Measurements from ENCODE around the gene TRIOBP.
"Not testable (repeated sequence)": the region's sequence is repeated elsewhere in the genome, so short reads cannot be mapped to it uniquely, and the experiment has no call there.

Gene TRIOBP

DNA sequence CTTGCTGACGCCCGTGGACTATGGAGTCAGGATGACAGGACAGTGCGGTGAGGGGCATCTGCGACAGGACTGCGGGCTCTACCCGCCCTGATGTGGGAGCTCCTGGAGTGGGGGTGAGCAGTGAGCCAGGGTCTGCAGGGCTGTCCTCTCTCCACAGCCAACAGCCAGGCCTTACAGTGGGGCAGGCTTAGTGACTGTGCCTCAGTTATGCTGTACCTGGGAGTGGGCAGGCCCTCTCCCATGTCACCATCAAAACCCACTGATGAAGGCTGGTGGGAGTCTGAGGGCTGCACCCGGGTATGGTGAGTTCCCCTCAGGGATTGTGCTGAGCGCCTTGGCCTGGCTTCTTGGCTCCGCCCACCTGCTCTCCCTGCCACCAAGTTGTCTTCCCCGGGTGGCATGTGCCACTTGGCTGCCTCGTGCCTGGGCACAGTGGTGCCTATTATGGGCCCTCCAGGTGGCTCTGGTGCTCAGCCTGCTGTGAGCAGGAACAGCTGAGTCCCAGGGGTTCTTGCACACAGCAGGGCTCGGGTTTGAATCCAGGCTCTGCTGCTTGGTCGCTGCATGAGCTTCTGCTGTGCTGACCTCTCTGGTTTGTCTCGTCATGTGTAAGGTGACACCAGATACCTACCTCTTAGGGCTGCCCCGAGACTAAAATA, 4.1 kb upstream of the TRIOBP start:
- no peak for DNase-seq (ENCODE audit: low spot score)

DNA sequence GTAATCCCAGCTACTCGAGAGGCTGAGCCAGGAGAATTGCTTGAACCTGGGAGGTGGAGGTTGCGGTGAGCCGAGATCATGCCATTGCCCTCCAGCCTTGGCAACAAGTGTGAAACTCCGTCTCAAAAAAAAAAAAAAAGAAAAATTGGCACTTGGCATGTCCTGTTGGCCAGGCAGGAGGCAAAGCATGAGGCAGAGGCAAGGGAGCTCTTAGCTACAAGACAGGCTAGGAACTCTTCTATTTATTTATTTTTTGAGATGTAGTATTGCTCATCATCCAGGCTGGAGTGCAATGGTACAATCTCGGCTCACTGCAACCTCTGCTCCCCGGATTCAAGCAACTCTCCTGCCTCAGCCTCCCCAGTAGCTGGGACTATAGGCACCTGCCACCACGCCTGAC, 2.7 kb upstream of the TRIOBP start:
- not testable (repeated sequence) for DNase-seq (ENCODE audit: low spot score)

GRCh38 chr22:37696260-37696656, 590 bp upstream of the TRIOBP start:
- not testable (repeated sequence) for DNase-seq (ENCODE audit: low spot score)

DNA sequence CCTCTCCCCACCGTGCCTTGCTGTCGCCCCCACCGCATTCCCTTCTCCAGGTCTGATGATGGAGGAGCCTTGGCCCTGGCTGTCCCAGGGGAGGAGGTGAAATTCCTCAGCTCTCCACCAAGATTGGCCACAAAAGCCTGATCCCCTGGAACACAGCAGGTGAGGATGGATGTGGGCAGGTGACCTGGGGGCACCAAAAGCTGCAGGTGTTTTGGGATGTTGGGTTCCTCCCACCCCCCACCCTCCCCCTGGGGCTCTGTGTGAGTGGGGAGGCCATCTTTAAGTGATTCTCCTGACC, 639 bp downstream of the TRIOBP start:
- DNase-seq (ENCODE audit: low spot score) = no peak

DNA sequence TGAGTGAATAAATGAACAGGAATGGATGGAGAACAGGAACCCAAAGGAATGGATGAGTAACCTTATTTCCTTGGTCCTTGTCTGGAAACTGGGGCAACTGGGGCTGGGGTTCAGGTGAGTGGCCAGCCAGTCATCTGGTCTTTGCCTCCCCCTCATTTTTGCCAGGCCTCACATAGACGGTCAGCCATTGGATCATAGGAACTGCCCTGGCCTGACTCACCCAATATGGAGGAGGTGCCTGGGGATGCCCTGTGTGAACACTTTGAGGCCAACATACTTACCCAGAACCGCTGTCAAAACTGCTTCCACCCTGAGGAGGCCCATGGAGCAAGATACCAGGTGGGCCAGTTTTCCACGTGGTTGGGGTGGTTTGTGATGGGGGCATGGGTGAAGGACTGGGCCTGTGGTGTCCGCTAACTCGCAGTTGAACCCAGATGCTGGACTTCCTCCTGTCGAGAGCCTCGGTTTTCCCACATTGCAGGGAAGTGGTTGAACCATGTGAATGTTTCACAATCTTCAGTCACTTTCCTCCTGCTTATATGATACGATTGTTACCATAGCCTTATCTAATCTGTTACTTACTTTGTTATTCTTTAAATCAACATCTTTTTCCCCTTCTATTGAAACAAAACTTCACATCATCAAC, 4.4 kb downstream of the TRIOBP start:
- DNase-seq (ENCODE audit: low spot score) = no peak

DNA sequence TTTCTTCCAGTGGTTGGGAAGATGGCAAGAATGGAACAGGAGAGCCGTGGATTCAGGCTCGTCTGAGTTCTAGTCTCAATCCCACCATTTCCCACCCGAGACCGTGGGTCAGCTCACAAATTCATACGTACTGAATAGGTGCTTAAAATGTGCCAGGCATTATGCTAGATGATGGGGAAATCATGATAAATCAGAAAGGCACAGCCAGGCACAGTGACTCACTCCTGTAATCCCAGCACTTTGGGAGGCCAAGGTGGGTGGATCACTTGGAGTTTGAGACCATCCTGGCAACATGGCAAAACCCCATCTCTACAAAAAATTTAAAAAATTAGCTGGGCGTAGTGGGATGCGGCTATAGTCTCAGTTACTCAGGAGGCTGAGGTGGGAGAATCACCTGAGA, 7.1 kb downstream of the TRIOBP start:
- no peak for DNase-seq (ENCODE audit: low spot score)

DNA sequence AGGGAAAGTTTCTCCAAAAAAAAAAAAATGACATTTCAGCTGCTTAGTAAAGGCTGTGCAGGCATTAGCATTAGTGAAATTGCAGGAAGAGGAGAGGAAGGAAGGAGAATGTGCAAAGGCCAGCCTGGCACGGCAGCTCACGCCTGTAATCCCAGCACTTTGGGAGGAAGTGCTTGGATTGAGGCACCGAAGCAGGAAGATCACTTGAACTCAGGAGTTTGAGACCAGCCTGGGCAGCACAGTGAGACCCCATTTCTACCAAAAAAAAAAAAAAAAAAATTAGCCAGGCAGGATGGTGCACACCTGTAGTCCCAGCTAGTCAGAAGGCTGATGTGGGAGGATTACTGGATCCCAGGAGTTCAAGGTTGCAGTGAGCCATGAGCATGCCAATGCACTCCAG, 7.8 kb downstream of the TRIOBP start:
- no peak for DNase-seq (ENCODE audit: low spot score)

GRCh38 chr22:37705205-37705604, 8.4 kb downstream of the TRIOBP start:
- no peak for DNase-seq (ENCODE audit: low spot score)

GRCh38 chr22:37708580-37709444, 12.0 kb downstream of the TRIOBP start:
- no peak for DNase-seq (ENCODE audit: low spot score)

DNA sequence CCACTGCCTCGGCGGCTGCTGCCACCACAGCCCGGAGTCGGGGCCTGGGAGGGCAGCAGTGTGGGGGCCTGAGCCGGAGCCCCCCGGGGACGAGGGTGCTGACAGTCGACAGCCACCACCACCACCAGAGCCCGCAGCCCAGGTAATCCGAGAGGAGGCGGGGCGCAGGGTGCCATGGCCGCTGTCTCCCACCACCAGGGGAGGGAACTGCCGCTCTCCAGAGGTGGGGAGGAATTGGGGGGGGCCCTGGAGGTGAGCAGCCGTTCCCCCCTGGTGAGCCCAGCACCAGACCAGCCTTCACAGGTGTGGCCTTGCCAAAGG, 12.6 kb downstream of the TRIOBP start:
- no peak for DNase-seq (ENCODE audit: low spot score)

DNA sequence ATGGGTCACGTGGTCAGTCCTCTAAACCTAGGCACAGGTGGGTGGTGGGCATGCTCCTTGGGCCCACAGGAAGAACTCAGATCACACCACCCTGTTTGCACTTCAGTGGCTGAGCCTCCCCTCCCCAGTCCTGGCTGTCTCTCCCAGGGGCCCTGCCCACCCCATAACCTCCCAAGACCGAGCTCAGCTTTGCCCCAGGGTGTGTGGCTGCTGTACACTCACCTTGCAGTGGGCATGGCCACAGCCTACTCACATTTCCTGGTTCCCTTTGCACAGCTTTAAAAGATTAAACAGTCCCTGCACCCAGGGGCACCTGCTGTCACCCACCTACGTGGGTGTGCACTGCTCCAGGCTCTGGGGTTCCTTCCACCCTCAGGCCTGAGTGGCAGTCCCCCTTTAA, 13.8 kb downstream of the TRIOBP start:
- no peak for DNase-seq (ENCODE audit: low spot score)

DNA sequence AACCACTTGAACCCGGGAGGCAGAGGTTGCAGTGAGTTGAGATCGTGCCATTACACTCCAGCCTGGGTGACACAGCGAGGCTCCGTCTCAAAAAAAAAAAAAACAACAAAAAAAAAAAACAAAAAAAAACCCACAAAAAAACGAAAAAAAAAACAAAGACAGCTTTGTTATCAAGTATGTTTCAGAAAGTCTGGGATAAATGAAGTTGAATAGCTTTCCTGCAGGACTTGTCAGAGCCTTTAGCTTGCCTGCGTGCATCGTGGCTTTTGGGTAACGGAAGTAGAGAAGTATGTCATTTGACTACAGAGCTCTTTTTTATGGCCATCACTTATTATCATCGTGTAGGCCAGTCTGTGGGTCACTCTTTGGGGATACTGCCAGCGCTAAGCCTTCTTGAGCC, 14.6 kb downstream of the TRIOBP start:
- no peak for DNase-seq (ENCODE audit: low spot score)

- no peak for DNase-seq (ENCODE audit: low spot score)
Measured at GRCh38 chr22:37713761-37714160, 16.9 kb downstream of the TRIOBP start.

- DNase-seq (ENCODE audit: low spot score) = no peak
Measured at GRCh38 chr22:37714634-37715033, 17.8 kb downstream of the TRIOBP start.

GRCh38 chr22:37715760-37716159, 18.9 kb downstream of the TRIOBP start:
- DNase-seq (ENCODE audit: low spot score) = no peak

DNA sequence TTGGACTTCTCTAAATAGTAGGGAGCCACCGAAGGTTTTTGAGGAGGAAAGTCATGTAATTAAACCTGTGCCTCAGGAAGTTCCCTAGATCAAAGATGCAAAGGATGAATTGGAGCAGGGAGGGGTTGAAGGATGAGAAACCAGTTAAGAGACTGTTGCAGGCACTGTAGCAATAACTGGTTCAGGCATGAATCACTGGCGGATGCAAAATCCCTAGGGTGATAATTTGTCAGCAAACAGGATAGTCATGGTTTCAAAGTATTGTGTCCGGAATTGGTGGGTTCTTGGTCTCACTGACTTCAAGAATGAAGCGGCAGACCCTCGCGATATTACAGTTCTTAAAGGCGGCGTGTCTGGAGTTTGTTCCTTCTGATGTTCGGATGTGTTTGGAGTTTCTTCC, 19.9 kb downstream of the TRIOBP start:
- DNase-seq (ENCODE audit: low spot score) = no peak

DNA sequence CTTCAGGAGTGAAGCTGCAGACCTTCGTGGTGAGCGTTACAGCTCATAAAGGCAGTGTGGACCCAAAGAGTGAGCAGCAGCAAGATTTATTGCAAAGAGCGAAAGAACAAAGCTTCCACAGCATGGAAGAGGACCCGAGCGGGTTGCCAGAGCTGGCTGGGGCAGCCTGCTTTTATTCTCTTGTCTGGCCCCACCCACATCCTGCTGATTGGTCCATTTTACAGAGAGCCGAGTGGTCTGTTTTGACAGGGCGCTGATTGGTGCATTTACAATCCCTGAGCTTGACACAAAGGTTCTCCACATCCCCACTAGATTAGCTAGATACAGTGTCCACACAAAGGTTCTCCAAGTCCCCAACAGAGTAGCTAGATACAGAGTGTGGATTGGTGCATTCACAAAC, 20.4 kb downstream of the TRIOBP start:
- DNase-seq (ENCODE audit: low spot score) = not testable (repeated sequence)

- not testable (repeated sequence) for DNase-seq (ENCODE audit: low spot score)
Measured at GRCh38 chr22:37717746-37718305, 21.0 kb downstream of the TRIOBP start.

DNA sequence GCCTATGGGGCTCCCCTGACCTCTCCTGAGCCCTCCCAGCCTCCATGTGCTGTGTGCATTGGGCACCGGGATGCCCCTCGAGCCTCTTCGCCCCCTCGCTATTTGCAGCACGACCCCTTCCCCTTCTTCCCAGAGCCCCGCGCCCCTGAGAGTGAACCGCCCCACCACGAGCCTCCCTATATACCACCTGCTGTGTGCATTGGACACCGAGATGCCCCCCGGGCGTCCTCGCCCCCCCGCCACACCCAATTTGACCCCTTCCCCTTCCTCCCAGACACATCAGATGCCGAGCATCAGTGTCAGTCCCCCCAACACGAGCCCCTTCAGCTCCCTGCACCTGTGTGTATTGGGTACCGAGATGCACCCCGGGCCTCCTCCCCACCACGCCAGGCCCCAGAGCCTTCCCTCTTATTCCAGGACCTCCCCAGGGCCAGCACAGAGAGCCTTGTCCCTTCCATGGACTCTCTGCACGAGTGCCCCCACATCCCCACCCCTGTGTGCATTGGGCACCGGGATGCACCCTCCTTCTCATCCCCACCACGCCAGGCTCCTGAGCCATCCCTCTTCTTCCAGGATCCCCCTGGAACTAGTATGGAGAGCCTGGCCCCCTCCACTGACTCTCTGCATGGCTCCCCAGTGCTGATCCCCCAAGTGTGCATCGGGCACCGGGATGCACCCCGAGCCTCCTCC, 28.8 kb downstream of the TRIOBP start:
- no peak for DNase-seq (ENCODE audit: low spot score)

DNA sequence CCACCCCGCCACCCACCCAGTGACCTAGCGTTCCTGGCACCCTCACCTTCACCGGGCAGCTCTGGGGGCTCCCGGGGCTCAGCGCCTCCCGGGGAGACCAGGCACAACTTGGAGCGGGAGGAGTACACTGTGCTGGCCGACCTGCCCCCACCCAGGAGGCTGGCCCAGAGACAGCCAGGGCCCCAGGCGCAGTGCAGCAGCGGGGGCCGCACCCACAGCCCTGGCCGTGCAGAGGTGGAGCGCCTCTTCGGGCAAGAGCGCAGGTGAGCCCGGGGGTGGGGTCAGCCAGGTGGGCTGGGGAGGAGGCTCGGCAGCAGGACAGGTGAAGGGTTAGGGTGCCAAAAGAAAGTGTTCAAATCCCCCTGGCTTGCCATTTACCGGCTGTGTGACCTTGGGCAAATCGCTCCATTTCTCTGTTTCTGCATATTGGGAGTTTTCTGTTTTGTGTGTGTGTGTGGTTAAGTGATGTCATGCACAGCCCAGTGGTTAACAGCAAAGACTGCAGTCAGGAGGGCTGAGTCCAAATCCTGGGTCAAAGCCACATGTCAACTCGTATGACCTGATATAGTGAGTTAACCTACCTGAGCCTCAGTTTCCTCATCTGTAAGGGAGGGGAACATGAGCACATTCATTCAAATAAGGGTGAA, 29.5 kb downstream of the TRIOBP start:
- DNase-seq (ENCODE audit: low spot score) = peak; percentile 87

DNA sequence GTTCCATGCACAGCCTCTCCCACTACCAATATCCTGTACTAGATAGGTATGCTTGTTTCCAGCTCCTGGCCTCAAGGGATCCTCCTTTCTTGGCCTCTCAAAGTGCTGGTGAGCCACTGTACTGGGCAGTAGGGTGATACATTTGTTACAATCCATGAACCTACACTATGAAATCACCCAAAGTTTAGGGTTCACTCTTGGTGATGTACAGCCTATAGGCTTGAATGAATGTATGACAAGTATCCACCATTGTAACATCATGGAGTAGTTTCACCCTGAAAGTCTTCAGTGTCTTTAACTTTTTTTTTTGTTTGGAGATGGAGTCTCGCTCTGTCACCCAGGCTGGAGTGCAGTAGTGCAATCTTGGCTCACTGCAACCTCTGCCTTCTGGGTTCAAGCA, 31.8 kb downstream of the TRIOBP start:
- no peak for DNase-seq (ENCODE audit: low spot score)

Data from AG08396 (cell line).